Astrocyte of the spinal cord (primary cell): ENCODE data around the gene KRT86.
"Not testable (repeated sequence)": the region's sequence is repeated elsewhere in the genome, so short reads cannot be mapped to it uniquely, and the experiment has no call there.

Source experiments
- DNase-seq: peaks from one replicate; pipeline ENCODE4 v3.0.0; 2011; ENCODE audit warnings: low read depth, low spot score
- H3K4me3 ChIP-seq: 2 replicates; pipeline ENCODE4 v1.5.1; 2011; ENCODE audit warnings: low read depth, mild to moderate bottlenecking, low read length, moderate library complexity
- CTCF ChIP-seq: IDR thresholded peaks from 2 replicates; pipeline ENCODE4 v1.5.1; 2012; ENCODE audit warnings: low read depth, mild to moderate bottlenecking, low read length, inconsistent platforms
- in situ Hi-C: cut with HindIII; loops from 2 replicates; pipeline ENCODE4 v1.10.0; 2017; ENCODE audit warnings: low sequenced_read_pairs

The KRT86 gene

DNA sequence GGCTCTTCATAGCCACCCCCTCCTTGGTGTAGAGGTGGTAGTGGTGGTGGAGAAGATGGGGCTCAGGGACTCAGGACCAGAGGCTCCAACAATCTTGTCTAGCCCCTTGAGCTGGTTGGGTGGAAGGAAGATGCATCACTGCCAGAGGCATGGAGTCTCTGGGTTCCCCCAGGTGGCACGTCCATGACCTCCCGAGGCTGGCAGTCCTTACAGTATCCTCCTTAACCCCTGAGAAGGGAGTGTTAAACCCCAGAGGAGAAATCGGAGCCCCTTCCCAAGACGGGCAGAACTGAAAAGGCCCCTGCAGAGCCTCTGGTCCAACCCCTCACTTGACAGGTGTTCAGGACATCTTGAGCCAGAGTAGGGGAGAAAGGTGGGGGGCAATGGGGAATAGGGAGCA lies 37.6 kb downstream of the KRT86 start:
- no peak for DNase-seq
- H3K4me3 ChIP-seq: no peak overlapping the region
- in situ Hi-C loops: no loop called here
- no peak for TF ChIP-seq CTCF

DNA sequence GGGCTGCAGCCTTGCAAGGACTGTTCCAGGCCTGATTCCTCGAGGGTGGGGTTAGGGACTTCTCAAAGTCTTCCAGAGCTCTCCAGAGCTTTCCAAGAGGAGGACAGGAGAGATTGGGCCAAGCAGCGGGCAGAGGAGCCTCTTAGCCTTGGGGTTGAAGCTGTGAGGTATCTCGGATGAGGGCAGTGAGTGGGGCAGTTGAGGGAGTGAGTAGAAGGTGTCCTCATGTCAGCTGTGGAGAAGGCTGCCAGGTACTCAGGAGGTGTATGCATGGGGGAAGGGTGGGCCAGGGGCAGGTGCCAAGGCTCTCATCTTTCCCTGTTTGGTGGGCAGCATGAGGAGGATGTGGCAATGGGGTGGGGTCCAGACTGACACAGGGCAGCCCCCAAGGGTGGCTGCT lies 39.0 kb downstream of the KRT86 start:
- H3K4me3 ChIP-seq: no peak overlapping the region
- TF ChIP-seq CTCF: no peak
- in situ Hi-C loops: no loop called here
- no peak for DNase-seq

- DNase-seq: no peak
- no peak for TF ChIP-seq CTCF
- H3K4me3 ChIP-seq: no peak overlapping the region
- in situ Hi-C loops: no loop called here
Measured at GRCh38 chr12:52313926-52314325, 39.5 kb downstream of the KRT86 start.

DNA sequence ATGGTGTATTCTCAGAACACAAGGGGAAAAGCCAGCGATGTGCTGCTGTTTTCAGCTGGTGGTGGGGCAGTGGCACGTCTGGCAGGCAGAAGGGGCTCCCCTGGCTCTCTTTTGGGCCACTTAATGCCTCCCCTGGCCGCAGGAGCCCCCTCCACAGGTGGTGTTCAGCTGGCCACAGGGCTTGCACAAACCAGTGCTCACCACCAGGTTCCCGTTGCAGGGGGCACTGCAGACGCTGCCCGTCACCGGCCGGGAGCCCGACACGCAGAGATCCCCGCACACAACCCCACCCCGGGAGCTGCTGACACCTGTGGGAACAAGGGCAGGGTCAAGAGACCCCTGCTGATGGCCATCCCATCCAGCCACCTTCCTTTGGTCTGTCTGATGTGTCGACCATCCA lies 40.1 kb downstream of the KRT86 start:
- no peak for TF ChIP-seq CTCF
- no peak for DNase-seq
- no peak overlapping the region for H3K4me3 ChIP-seq
- in situ Hi-C loops: no loop called here

GRCh38 chr12:52315721-52316120 lies 41.3 kb downstream of the KRT86 start:
- DNase-seq, in situ Hi-C loops: not testable (repeated sequence)

GRCh38 chr12:52316290-52316689 lies 41.8 kb downstream of the KRT86 start:
- no peak for TF ChIP-seq CTCF
- in situ Hi-C loops: no loop called here
- DNase-seq: no peak
- H3K4me3 ChIP-seq: no peak overlapping the region

More at GRCh38 chr12:52315721-52316120, 41.3 kb downstream of the KRT86 start:
- peak; percentile 46 for TF ChIP-seq CTCF
- not testable (repeated sequence) for H3K4me3 ChIP-seq

DNA sequence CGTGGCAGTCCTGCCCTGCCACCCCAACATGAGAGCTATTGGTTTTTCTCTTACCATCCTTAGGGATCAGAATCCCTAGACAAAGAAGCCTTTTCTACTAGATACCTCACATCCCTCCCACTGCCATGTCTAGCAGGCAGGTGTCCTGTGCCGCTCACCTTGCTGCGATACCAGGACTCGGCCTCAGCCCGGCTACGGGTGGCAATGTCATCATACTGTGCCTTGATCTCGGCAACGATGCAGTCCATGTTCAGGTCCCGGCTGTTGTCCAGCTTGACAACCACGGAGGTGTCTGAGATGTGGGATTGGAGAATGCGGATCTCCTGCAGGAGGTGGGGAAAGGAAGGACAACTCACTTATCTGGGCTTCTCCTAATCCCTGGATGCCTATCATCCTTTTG lies 42.3 kb downstream of the KRT86 start:
- in situ Hi-C loops: no loop called here
- no peak overlapping the region for H3K4me3 ChIP-seq
- no peak for DNase-seq

More for the DNA sequence above, 42.3 kb downstream of the KRT86 start:
- no peak for TF ChIP-seq CTCF
